ENCODE data around the gene PHYH. TPM values are rescaled to one million over a fixed set of nuclear protein-coding genes. Genes with fewer than 3 reads are reported as not detected.
A peak's percentile ranks its signal among the peaks of the same experiment; 100 is the strongest.

Gene PHYH
- total RNA-seq, 1 experiment from 2014 or later, result 22.5 TPM

GRCh38 chr10:13268841-13269240 is 31.0 kb downstream of the PHYH start:
- Mint-ChIP-seq H3K27ac (peak overlapping the region; percentile 95), H3K4me3 (no peak overlapping the region), H3K27me3 (ENCODE audit: low read depth) (no peaks in the 10 kb centered on the region; the same call in 1 of the 2 replicates), H3K36me3 (no peaks in the 10 kb centered on the region), H3K4me1 (peaks cover 45% of the 10 kb centered on the region), H3K9me3 (no peaks in the 10 kb centered on the region)
- ATAC-seq (no peak), DNase-seq (ENCODE audit: low spot score) (no peak)
- ChIA-PET POLR2A (no interaction called here), CTCF (interaction anchor here (0.6 to 1.7 kb wide), 3 partner anchors 135 to 988 kb away, joined by 3 to 5 read pairs (median 4); no protein-coding TSS in a partner anchor)
- TF ChIP-seq TEAD4 (CRISPR knock-in tag; IDR thresholded peaks at IDR 0.05) (no peak), HMGXB4 (CRISPR knock-in tag; IDR thresholded peaks at IDR 0.05) (no peak), CBFB (CRISPR knock-in tag; IDR thresholded peaks at IDR 0.05; ENCODE audit: low read depth) (no peak)

GRCh38 chr10:13268310-13268709 is 31.6 kb downstream of the PHYH start:
- H3K27ac Mint-ChIP-seq, result peak overlapping the region; percentile 95; the same call in 1 of the 2 replicates
- no peaks in the 10 kb centered on the region for H3K36me3 Mint-ChIP-seq
- ChIA-PET CTCF (interaction anchor here (1.7 kb wide), 1 partner anchor 268 kb away, joined by 5 read pairs; no protein-coding TSS in a partner anchor), POLR2A (no interaction called here)
- H3K4me1 Mint-ChIP-seq, result peaks cover 45% of the 10 kb centered on the region
- no peaks in the 10 kb centered on the region for H3K9me3 Mint-ChIP-seq
- H3K27me3 Mint-ChIP-seq (ENCODE audit: low read depth), result no peaks in the 10 kb centered on the region; the same call in 1 of the 2 replicates
- TF ChIP-seq FOXK1 (CRISPR knock-in tag; IDR thresholded peaks at IDR 0.05) (no peak), ESRRA (CRISPR knock-in tag; IDR thresholded peaks at IDR 0.05; ENCODE audit: borderline replicate concordance) (no peak), GTF2I (CRISPR knock-in tag; conservative IDR thresholded peaks at IDR 0.05) (0 out of 2 replicates have a peak, but pooled peaks have one; percentile 53)
- DNase-seq (ENCODE audit: low spot score) (no peak), ATAC-seq (no peak)
- H3K4me3 Mint-ChIP-seq, result no peak overlapping the region

GRCh38 chr10:13263591-13263990 is 36.3 kb downstream of the PHYH start:
- CTCF ChIA-PET, result interaction anchor here (0.8 kb wide), 1 partner anchor 39 kb away, joined by 3 read pairs; no protein-coding TSS in a partner anchor
- DNase-seq (ENCODE audit: low spot score) (no peak), ATAC-seq (no peak)
- POLR2A ChIA-PET, result no interaction called here
- Mint-ChIP-seq H3K4me1 (peaks cover 9% of the 10 kb centered on the region), H3K9me3 (peaks cover 18% of the 10 kb centered on the region), H3K4me3 (no peak overlapping the region), H3K27ac (no peak overlapping the region), H3K36me3 (peaks cover 7% of the 10 kb centered on the region), H3K27me3 (ENCODE audit: low read depth) (no peaks in the 10 kb centered on the region; the same call in 1 of the 2 replicates)
- no peak for TF ChIP-seq ATF1 (CRISPR knock-in tag; IDR thresholded peaks at IDR 0.05)
- no peak for TF ChIP-seq AFF4 (CRISPR knock-in tag; IDR thresholded peaks at IDR 0.05; ENCODE audit: borderline replicate concordance)
- no peak for TF ChIP-seq ZNF281 (CRISPR knock-in tag; IDR thresholded peaks at IDR 0.05)
- no peak for TF ChIP-seq NR2C2 (CRISPR knock-in tag; IDR thresholded peaks at IDR 0.05)
- no peak for TF ChIP-seq ATF3 (CRISPR knock-in tag; conservative IDR thresholded peaks at IDR 0.05)
- no peak for TF ChIP-seq PRRX2 (CRISPR knock-in tag; IDR thresholded peaks at IDR 0.05)
- TF ChIP-seq CREB1 (CRISPR knock-in tag; IDR thresholded peaks at IDR 0.05), result no peak
- no peak for TF ChIP-seq ZBTB21 (CRISPR knock-in tag; IDR thresholded peaks at IDR 0.05; ENCODE audit: borderline replicate concordance)
- TF ChIP-seq ELF4 (CRISPR knock-in tag; IDR thresholded peaks at IDR 0.05; ENCODE audit: low read depth), result no peak
- TF ChIP-seq SOX15 (CRISPR knock-in tag; IDR thresholded peaks at IDR 0.05), result no peak
- no peak for TF ChIP-seq EMX1 (CRISPR knock-in tag; IDR thresholded peaks at IDR 0.05)
- no peak for TF ChIP-seq NR3C1 (CRISPR knock-in tag; conservative IDR thresholded peaks at IDR 0.05; ENCODE audit: low read depth)
- TF ChIP-seq MYBL2 (CRISPR knock-in tag; IDR thresholded peaks at IDR 0.05), result no peak
- no peak for TF ChIP-seq ZNF423 (CRISPR knock-in tag; IDR thresholded peaks at IDR 0.05)
- no peak for TF ChIP-seq FOXK1 (CRISPR knock-in tag; IDR thresholded peaks at IDR 0.05)
- no peak for TF ChIP-seq ESRRA (CRISPR knock-in tag; IDR thresholded peaks at IDR 0.05; ENCODE audit: borderline replicate concordance)
- no peak for TF ChIP-seq ERG (CRISPR knock-in tag; IDR thresholded peaks at IDR 0.05)

Measured in WTC11 (cell line).